Effector memory CD4-positive, alpha-beta T cell (primary cell): ENCODE results near the gene USP48.
"Not testable (repeated sequence)": the region's sequence is repeated elsewhere in the genome, so short reads cannot be mapped to it uniquely, and the experiment has no call there.

Source experiments
- DNase-seq, 3 donors: peaks; one replicate each; pipeline ENCODE4 v3.0.0-alpha.2; 2020
- H3K27ac ChIP-seq: 2 replicates; pipeline ENCODE4 v1.7.0; 2013; ENCODE audit warnings: mild to moderate bottlenecking, low read length, moderate library complexity; ENCODE audit not compliant: insufficient read depth, poor library complexity, severe bottlenecking
- H3K27me3 ChIP-seq: replicated peaks from 2 replicates; pipeline ENCODE4 v1.7.0; 2013; ENCODE audit warnings: mild to moderate bottlenecking, low read length; ENCODE audit not compliant: insufficient read depth, control insufficient read depth, poor library complexity, severe bottlenecking
- H3K36me3 ChIP-seq: 2 replicates; pipeline ENCODE4 v1.7.0; 2013; ENCODE audit warnings: mild to moderate bottlenecking, low read length, moderate library complexity; ENCODE audit not compliant: control insufficient read depth, insufficient read depth
- H3K4me1 ChIP-seq: 2 replicates; pipeline ENCODE4 v1.7.0; 2013; ENCODE audit warnings: low read length, mild to moderate bottlenecking; ENCODE audit not compliant: control insufficient read depth, insufficient read depth, poor library complexity, severe bottlenecking
- H3K4me3 ChIP-seq: 2 replicates; pipeline ENCODE4 v1.7.0; 2013; ENCODE audit warnings: low read length, low read depth, mild to moderate bottlenecking; ENCODE audit not compliant: insufficient read depth, poor library complexity, severe bottlenecking
- H3K9me3 ChIP-seq: 2 replicates; pipeline ENCODE4 v1.7.0; 2013; ENCODE audit warnings: mild to moderate bottlenecking, low read length, moderate library complexity; ENCODE audit not compliant: control insufficient read depth

Gene USP48

GRCh38 chr1:21793104-21793503 lies 10.2 kb upstream of the USP48 start:
- no peaks in the 10 kb centered on the region for H3K27me3 ChIP-seq
- H3K4me1 ChIP-seq = no peaks in the 10 kb centered on the region
- no peaks in the 10 kb centered on the region for H3K9me3 ChIP-seq
- no peak overlapping the region for H3K4me3 ChIP-seq
- DNase-seq = no peak
- H3K36me3 ChIP-seq = no peaks in the 10 kb centered on the region
- H3K27ac ChIP-seq = no peak overlapping the region

GRCh38 chr1:21786640-21787039 lies 3.7 kb upstream of the USP48 start:
- H3K27me3 ChIP-seq = no peaks in the 10 kb centered on the region
- no peak for DNase-seq
- H3K36me3 ChIP-seq = no peaks in the 10 kb centered on the region
- no peak overlapping the region for H3K27ac ChIP-seq
- no peaks in the 10 kb centered on the region for H3K9me3 ChIP-seq
- no peak overlapping the region for H3K4me3 ChIP-seq
- peaks cover 5% of the 10 kb centered on the region for H3K4me1 ChIP-seq

GRCh38 chr1:21785764-21786163 lies 2.8 kb upstream of the USP48 start:
- DNase-seq, H3K4me3 ChIP-seq, H3K27ac ChIP-seq, H3K9me3 ChIP-seq, H3K27me3 ChIP-seq, H3K36me3 ChIP-seq: not testable (repeated sequence)
- peaks cover 11% of the 10 kb centered on the region for H3K4me1 ChIP-seq

- no peaks in the 10 kb centered on the region for H3K9me3 ChIP-seq
- H3K27me3 ChIP-seq = no peaks in the 10 kb centered on the region
- DNase-seq = no peak
- peaks cover 16% of the 10 kb centered on the region for H3K4me1 ChIP-seq
- peak overlapping the region; percentile 70 for H3K4me3 ChIP-seq
- no peaks in the 10 kb centered on the region for H3K36me3 ChIP-seq
- peak overlapping the region; percentile 99 for H3K27ac ChIP-seq
Measured at GRCh38 chr1:21783679-21784603, 992 bp upstream of the USP48 start.

GRCh38 chr1:21782349-21782867 lies 541 bp downstream of the USP48 start:
- H3K36me3 ChIP-seq = no peaks in the 10 kb centered on the region
- peaks cover 16% of the 10 kb centered on the region for H3K4me1 ChIP-seq
- no peaks in the 10 kb centered on the region for H3K9me3 ChIP-seq
- H3K27me3 ChIP-seq = no peaks in the 10 kb centered on the region
- peak; percentile 25 to 45 (median 41) for DNase-seq
- H3K27ac ChIP-seq = peak overlapping the region; percentile 99
- peak overlapping the region; percentile 70 for H3K4me3 ChIP-seq

GRCh38 chr1:21781815-21782348 lies 1.1 kb downstream of the USP48 start:
- DNase-seq = no peak
- H3K9me3 ChIP-seq = no peaks in the 10 kb centered on the region
- peak overlapping the region; percentile 70 for H3K4me3 ChIP-seq
- H3K27me3 ChIP-seq = no peaks in the 10 kb centered on the region
- no peaks in the 10 kb centered on the region for H3K36me3 ChIP-seq
- H3K27ac ChIP-seq = peak overlapping the region; percentile 99
- H3K4me1 ChIP-seq = peaks cover 16% of the 10 kb centered on the region

GRCh38 chr1:21779613-21780521 lies 3.1 kb downstream of the USP48 start:
- H3K9me3 ChIP-seq = no peaks in the 10 kb centered on the region
- H3K27me3 ChIP-seq = no peaks in the 10 kb centered on the region
- no peak for DNase-seq
- H3K27ac ChIP-seq = peak overlapping the region; percentile 14
- H3K4me1 ChIP-seq = peaks cover 16% of the 10 kb centered on the region
- peak overlapping the region; percentile 7 for H3K4me3 ChIP-seq
- no peaks in the 10 kb centered on the region for H3K36me3 ChIP-seq

GRCh38 chr1:21778405-21778727 lies 4.6 kb downstream of the USP48 start:
- H3K27me3 ChIP-seq = no peaks in the 10 kb centered on the region
- peaks cover 19% of the 10 kb centered on the region for H3K4me1 ChIP-seq

GRCh38 chr1:21776925-21777324 lies 6.0 kb downstream of the USP48 start:
- not testable (repeated sequence) for H3K27ac ChIP-seq, H3K27me3 ChIP-seq, H3K36me3 ChIP-seq, H3K9me3 ChIP-seq, DNase-seq, H3K4me3 ChIP-seq
- peaks cover 20% of the 10 kb centered on the region for H3K4me1 ChIP-seq

More at GRCh38 chr1:21778405-21778727, 4.6 kb downstream of the USP48 start:
- no peak overlapping the region for H3K4me3 ChIP-seq
- no peak overlapping the region for H3K27ac ChIP-seq
- H3K36me3 ChIP-seq = no peaks in the 10 kb centered on the region
- H3K9me3 ChIP-seq = no peaks in the 10 kb centered on the region
- no peak for DNase-seq
